Superior temporal gyrus (tissue), 1 donor: ENCODE data around the gene MFSD1.
"Not testable (repeated sequence)": the region's sequence is repeated elsewhere in the genome, so short reads cannot be mapped to it uniquely, and the experiment has no call there.

Source experiments
- DNase-seq: peaks from one replicate; pipeline ENCODE4 v3.0.0-alpha.2; 2016; ENCODE audit errors: extremely low spot score

Gene MFSD1

DNA sequence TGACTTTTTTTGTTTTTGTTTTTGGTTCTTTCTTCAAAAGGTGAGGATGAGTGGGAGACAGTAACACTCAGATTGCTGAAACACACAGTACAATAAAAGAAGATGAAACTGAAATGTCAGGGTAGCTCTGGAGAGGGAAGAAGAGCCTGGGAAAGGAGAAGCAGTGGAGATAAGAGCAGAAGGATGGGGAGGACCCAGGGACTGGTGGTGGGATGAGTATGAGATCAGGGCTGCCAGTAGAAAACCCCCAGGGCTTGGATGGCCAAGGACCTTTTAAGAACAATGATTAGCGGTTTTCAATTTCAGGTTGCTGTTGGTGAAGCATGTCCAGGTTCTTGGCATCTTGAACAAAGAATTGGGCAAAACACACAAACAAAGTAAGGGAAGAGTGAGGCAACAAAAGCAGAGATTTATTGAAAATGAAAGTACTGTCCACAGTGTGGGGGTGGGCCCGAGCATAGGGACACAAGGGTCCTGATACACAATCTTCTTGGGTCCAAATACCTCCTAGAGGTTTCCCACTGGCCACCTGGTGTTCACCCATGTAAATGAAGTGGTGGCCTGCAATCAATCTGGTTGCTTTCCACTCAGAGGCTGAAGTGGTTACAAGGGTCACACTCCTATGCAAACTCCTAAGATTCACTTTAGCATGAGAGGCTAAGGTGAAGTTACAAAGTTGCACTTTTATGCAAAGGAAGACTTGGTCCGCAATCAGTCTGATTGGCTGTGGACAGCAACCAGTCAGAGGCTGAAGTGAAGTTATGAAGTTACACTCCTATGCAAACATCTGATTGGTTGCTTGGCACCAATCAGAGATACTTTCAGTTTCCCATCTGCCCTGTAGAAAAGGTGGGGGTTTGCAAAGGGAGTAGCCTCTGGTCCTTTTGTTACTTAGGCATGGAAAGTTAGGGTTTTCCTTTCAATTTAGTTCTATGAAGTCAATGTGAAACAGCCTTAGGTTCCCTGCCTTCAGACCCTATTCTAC lies 26.1 kb upstream of the MFSD1 start:
- DNase-seq: no peak

GRCh38 chr3:158776531-158776930 lies 25.3 kb upstream of the MFSD1 start:
- DNase-seq: no peak

DNA sequence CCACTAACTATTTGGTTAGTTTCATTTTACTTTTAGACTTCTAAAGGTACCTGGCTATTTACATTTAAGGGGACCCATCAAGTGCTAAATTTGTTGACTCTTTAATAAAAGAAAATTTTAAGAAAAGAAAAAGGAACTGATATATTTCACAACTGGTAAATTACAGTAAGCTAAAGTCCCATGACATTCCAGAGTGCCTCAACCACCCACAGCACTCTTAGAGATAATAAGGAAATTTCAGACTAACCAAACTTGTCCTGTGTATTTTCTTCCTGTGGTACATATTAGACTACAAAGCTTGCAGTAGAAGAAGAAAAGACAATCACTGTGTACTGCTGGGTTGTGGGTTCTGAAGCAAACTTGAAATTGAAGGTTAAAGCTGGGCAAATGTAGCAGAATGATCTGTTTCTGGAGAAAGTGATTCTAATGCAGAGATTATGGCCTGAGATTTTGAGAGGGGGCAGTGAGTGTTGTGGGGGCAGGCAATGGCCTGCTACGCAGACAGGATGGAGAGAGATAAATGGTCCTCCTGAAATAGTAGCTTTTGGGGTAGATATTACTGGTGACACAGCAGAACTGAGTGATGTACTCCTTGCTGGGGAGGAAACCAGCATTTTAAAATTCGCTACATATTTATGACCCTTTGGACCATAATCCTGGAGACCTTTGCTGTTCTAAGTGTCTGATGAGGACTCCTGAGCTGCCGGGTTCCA lies 24.5 kb upstream of the MFSD1 start:
- DNase-seq: no peak

GRCh38 chr3:158780766-158781165 lies 21.1 kb upstream of the MFSD1 start:
- no peak for DNase-seq

DNA sequence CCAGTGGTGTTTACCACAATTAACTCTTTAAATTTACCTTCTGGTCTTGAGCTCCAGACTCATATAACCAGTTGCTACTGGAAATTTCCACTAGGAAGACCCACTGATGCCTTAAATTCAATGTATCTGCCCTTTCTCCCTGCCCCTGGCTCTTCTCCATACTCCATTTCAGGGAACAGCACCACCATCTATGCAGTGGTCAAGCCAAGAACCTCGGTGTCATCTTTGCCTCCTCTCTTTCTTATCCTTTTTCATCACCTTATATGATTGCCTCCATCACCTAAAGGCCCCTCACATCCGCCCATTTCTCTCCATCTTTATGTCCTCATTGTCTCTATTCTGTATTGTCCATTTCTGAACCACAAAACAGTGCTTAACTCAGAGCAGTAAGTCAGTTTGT lies 20.7 kb upstream of the MFSD1 start:
- no peak for DNase-seq

- no peak for DNase-seq
Measured at GRCh38 chr3:158781849-158782248, 20.0 kb upstream of the MFSD1 start.

GRCh38 chr3:158782283-158782989 lies 19.4 kb upstream of the MFSD1 start:
- no peak for DNase-seq

DNA sequence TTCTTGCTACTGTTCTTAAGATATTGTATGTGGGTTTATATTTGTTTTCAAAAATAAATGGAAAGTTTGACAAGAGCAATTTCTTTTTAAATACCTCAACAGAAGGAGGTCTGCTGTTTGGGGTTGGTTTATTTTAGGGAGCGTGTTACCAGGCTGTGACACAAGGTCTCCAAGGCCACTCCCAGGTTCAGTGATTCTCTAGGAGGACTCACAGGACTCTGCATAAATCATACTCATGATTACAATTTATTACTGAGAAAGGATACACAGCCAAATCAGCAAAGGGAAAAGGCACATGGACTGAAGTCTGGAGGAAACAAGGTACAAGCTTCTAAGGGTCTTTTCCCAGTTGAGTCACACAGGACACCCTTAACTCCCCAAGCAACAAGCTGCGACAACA lies 18.8 kb upstream of the MFSD1 start:
- DNase-seq: no peak

DNA sequence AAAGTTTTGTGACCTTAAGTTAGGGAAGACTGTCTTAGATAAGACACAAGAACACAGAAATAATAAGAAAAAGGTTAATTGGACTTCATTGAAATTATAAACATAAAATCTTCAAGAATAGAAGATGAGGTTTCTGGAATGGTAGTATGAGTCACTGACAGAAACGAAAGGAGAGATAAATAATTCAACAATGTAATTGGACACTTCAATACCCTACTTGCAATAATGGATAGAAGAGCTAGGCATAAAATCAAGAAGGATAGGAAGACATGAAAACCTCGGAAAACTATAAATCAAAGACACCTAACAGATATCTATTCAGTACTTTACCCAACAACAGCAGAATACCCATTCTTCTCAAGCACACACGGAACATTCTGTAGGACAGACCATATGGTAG lies 15.9 kb upstream of the MFSD1 start:
- DNase-seq: no peak

DNA sequence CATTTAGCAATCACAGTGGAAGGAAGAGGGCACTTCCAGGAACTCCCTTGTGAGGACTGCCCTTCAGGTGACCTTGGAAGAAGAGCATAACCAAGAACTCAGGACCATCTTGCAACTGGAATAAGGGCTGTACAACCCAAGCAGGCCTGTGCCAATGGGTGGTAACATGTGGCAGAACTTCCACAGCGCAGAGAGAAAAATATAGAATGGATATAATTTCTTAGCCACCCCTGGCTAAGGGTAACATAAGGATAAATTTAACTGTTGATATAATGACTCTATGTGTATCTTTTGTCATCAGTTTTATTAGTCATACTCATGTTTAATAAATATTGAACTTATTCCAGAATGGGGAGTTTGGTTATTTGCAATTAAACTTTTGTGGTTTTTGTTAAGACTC lies 13.4 kb upstream of the MFSD1 start:
- no peak for DNase-seq

DNA sequence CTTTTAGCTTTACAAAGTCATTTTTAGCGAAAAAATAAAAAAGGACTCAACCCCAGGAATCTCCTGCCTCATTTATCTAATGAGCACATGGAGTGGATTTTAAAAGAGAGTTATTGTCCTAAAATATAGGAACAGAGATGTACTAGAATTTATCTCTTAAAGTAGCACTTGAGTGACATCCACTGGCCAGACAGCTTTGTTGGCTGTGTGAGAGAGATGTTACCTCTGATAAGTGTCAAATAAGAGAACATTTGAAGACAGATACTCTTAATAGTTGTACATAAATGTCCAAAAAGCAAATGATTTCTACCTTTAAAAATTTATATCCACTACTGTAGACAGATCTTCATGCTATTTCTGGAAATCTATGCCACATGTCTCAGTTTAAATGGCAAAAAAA lies 12.3 kb upstream of the MFSD1 start:
- DNase-seq: peak; percentile 42

DNA sequence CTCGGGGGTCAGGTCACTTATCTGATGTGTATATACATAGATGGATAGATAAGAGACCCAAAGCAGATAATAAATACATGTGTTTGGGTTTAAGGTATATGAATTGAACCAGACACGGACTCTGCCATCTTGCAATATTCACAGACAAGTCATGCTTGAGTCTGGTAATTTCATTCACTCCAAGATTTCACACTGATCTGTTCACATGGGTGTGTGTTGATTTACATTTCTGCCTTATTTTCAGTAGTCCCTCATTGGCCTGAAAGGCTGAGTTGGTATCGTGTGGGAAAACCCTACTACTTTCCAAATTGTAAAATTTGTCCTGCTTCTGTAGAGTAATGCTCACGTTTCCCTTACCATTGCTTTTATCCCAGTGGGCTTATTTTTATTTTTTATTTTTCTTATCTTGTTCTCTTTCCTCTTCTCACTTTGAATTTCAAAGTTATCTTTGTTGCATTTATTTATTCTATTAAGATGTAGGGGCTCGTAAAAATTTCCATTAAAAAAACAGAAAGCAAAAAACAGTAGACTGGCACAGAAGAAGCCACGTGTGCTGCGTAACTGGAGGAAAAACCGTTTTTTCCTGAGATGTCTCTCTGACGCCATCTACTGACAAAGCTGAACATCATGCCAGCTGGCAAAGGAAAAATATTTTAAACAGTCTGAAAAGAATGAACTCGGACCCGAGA lies 10.8 kb upstream of the MFSD1 start:
- peak; percentile 89 for DNase-seq

DNA sequence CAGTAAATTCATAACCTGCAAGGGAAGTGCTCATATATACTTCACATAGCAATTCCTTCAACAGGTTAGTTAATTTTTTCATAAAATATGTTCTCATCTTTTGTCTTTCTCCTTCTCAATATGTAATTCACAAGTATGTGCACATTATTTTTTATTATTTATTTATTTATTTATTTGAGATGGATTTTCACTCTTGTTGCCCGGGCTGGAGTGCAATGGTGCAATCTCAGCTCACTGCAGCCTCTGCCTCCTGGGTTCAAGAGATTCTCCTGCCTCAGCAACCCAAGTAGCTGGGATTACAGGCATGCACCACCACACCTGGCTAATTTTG lies 10.3 kb upstream of the MFSD1 start:
- not testable (repeated sequence) for DNase-seq

DNA sequence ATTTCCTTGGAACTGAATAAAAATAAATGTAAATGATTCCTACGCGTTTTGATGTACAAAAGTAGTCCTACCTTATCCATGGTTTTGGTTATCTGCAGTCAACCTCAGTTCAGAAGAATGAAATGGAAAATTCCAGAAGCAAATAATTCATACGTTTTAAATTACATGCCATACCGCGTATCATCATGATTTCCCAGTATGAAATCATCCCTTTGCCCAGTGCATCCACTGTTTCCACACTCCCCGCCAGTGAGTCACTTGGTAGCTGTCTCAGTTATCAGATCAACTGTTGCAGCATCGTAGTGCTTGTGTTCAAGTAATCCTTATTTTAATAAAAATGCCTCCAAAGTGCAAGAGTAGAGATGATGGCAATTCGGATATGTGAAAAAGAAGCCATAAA lies 9.1 kb upstream of the MFSD1 start:
- no peak for DNase-seq

- no peak for DNase-seq
Measured at GRCh38 chr3:158794206-158794605, 7.6 kb upstream of the MFSD1 start.

- DNase-seq: no peak
Measured at GRCh38 chr3:158794936-158795518, 6.8 kb upstream of the MFSD1 start.

- peak; percentile 59 for DNase-seq
Measured at GRCh38 chr3:158801201-158801600, 653 bp upstream of the MFSD1 start.

DNA sequence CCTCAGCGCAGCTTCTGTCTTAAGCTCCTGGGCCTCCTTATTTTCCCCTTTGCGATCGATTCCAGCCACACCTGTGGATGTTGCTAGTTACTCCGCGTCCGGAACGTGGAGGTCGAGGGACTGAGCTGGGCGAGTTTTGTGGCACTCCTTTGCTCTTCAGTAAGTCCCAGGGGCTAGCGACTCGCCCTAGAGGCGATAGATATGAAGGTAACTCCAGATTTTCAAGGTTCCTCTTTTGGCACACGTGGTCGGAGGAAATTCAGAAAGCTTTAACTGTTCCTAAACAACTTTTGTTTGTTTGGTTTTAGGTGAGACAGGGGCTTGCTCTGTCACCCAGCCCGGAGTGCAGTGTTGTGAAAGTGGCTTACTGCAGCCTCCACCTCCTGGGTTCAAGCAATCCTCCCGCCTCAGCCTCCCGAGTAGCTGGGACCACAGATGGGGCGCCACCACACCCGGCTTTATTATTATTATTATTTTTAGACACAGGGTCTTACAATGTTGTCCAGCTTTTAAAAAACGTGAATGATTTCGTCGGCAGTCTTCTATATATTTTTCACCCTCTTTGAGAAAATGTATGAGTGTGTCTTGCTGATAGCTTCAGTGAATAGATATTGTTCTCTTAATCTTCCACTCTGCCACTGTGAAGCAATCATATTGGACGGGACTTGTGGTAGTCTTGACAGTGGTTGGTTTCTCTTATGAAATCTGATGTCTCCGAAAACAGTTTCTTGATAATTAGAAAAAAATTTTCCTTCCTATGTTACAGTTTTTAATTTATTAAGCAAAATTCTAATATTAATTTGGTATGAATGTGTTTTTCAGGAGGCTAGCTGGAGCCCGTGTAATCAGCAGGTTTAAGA lies 785 bp downstream of the MFSD1 start:
- DNase-seq: peak; percentile 29

DNA sequence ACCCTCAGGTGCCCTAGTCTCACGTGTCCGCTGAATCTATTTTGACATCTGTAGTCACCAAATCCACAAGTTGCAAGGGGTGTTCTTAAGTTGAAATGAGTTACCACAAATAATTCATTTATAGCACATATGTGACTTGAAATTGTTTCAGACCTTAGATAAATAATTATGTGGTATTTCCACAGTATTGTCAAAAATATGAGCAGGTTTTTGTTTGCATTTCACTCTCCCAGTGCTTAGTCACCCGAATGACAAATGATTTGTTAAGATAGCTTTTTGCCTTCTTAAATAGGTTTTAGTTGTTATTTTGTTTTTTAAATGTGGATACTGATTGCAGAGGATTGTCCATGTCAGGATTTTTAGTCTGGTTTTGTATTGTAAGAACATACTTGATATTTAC lies 2.6 kb downstream of the MFSD1 start:
- no peak for DNase-seq

- DNase-seq: no peak
Measured at GRCh38 chr3:158808697-158809096, 6.8 kb downstream of the MFSD1 start.

DNA sequence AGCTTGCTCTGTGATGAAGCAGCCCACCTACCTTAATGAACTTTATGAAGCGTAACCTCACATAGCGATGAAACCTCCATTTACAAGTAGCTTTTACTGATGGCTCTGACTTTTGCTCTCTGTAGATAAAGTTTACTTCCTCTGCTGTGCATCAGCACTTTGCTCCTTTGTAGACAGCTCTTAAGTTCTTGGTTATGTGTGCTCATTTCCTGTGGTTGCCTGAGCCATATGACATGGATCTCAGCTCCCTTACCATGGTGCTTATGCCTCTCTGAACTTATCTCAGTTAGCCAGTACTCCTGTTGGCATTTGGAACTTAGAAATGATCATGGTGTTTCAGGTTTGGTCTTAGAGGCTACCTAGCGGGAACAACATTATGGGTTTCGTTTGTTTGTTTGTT lies 7.8 kb downstream of the MFSD1 start:
- DNase-seq: no peak
